HG03280 (cell line): Measurements from ENCODE around the gene ZBTB21.

Experiments used
- ATAC-seq: cut with Tn5 transposase; IDR thresholded peaks from one replicate; pipeline ENCODE4 v1.9.1; 2021; ENCODE audit warnings: mild to moderate bottlenecking, moderate library complexity; ENCODE audit not compliant: unreplicated experiment

The ZBTB21 gene

DNA sequence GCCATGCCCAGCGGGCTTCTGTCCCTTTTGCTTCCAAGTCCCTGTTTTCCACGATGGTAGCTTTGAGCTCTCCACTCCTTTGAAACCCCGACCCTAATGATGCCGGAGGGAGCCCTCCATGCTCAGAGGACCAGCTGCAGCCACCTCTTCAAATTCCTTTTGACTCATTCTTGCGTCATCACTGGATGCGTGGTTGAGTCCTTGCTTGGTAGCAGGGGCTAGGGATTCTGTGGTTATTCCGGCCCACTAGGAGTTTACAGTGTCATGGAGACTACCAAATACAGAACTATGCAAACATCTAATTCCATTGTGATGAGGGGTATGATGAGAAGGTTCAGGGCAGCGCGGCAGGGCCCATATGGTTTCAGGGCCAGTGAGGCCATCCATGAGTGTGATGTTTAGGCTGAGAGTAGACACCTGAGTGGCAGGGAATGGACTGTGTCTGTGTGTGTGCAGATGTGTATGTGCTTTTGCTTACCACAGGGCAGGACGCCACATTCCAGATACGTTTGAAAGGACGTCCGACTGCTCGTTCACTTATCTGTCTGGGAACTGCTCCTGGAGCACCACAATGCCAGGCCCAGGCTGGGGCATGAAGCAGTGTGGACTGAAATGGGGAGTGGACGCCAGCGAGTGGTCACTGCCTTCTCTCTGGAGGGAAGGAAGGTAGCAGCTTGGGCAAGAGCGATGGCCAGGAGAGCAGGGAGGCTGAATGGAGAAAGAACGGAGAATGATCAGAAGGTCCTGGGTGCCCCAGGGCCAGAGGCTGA, 30.4 kb upstream of the ZBTB21 start:
- no peak for ATAC-seq

DNA sequence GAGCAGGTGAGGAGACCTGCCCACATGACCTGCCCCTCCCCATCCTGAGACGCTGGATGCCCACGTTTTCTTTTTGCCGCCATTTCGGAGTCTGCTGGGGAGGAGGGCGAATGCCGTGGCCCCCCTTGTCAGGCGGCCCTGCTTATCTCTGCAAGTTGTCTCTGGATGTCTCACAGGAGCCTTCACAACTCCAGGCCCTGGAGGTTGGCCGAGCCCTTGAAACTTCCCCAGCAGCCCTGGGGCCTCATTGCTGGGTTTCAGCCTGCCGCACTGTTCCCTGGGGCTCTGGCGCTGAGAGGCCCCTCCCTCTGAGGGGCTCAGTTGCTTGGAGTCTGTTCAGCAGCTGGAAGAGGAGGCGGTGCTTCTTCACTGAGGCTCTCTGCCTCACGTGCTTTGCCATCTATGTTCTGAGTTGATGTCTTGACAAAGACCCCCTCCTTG, 29.8 kb upstream of the ZBTB21 start:
- ATAC-seq: no peak

DNA sequence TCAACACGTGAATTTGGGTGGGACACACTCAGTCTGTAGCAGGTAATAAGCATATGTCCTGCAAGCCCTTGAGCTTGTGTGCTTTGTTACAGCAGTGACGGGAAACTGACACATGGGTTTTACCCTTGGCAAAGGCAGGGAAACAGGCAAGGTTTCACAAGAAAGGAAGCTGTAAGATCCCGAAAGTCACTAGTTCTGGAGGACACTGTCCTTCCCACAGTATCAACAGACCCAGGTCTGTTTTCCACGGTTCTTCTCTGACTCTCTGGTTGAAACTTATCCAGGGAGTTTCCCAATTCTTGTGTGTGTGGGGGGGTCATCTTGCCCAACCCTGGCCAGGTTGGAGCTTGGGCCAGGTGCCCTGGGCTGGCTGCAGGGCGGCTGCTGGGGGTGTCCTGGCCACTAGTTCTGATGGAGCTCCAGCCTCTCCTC, 29.3 kb upstream of the ZBTB21 start:
- ATAC-seq: no peak

DNA sequence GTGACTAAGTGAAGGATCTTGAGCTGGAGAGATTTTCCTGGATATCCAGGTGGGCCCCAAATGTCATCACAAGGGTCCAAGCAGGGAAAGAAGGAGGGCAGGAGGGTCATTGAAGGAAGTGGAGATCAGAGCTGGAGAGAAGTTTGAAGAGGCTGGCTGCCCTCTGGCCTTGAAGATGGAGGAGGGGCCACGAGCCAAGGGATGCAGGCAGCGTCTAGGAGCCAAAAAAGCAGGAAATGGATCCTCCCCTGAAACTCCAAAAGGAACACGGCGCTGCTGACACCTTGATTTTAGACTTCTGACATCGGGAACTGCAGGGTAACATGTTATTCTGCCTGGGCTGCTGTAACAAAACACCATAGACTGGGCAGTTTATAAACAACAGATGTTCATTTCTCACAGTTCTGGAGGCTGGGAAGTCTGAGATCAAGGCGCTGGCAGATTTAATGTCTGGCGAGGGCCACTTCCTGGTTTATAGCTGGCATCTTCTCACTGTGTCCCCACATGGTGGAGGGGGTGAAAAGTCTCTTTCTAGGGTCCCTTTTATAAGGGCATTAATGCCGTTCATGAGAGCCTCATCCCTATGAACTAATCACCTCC, 28.8 kb upstream of the ZBTB21 start:
- ATAC-seq: no peak

DNA sequence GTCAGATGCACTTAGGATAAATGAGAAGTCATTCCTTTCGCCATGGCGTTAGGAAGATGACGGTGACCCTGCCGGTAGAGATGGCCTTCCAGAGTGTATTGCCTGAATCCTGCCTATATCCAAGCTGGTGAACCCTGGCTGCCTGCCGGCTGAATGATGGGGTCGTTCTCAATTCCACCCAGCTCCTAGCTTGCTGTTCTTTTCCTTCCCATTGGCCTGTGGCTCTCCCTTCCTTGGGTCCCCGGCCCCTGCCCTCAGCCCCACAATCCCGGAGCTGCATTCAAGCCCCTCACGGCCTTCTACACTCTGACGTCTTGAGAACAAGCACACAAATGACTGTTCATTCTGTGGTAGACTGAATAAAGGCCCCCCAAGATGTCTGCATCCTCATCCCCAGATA, 28.2 kb upstream of the ZBTB21 start:
- ATAC-seq: no peak

DNA sequence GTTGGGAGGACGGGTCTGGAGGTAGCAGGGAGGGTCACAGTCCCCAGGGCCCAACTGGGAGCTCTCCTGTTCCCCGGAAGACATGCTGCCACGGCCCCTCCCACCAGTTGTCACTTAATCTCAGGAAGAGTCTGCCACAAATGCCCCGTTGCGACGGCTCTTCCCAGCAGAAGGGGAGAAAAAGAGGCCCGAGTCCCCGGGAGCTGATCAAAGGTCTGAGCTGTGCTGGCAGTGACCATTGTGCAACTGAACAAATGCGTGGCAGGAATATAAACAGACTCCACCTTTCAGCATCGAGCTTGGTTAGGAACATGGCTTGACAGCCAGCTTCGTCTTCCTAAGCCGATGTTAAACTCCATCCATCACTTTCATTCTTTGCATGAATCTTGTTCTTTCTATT, 27.8 kb upstream of the ZBTB21 start:
- no peak for ATAC-seq

DNA sequence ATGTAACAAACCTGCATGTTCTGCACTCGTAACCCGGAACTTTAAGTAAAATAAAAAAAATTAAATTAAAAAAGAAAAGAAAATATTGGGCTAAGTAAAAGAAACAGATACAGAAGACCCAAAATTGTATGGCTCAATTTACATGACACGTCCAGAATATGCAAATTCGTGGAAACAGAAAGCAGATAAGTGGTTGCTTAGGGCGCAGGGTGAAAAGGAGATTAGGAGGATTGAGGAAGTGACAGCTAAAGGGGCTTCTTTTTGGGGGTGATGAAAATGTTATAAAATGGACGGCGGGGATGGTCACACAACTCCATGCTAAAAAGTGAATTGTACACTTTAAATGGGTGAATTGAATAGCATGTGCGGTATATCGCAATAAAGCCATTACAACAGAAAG, 27.4 kb upstream of the ZBTB21 start:
- ATAC-seq: no peak

DNA sequence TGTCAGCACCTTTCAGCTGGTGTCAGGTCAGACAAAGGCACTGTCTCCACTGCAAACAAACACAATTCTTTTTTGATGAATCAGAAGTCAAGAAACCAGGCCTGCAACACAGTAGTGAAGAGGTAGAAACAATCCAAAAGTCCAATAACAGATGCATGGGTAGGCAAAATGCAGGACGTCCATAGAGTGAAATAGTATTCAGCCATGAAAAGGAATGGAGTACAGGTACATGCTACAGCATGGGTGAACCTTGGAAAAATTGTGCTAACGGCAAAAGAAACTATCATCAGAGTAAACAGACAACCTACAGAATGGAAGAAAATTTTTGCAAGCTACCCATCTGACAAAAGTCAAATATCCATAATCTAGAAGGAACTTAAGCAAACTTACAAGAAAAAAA, 26.2 kb upstream of the ZBTB21 start:
- ATAC-seq: no peak

DNA sequence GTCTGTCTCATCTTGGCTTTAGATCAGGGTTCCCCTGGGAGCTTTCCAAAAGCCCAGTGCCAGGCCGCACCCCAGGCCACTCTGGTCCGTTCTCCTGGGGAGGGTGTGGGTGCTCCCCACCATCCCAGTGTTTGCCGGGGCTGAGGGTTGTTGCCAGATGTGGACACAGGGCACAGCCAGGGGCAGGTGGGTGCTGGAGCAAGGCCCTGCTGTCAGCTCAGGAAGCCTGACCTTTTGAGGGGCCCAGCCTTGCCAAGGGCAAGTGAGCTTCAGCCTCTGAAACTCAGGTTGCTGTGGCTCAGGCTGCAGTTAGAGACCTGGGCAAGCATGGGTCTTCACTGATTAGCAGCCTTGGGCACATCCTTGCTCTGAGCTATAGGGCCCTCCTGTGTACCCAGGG, 22.8 kb upstream of the ZBTB21 start:
- ATAC-seq: no peak

DNA sequence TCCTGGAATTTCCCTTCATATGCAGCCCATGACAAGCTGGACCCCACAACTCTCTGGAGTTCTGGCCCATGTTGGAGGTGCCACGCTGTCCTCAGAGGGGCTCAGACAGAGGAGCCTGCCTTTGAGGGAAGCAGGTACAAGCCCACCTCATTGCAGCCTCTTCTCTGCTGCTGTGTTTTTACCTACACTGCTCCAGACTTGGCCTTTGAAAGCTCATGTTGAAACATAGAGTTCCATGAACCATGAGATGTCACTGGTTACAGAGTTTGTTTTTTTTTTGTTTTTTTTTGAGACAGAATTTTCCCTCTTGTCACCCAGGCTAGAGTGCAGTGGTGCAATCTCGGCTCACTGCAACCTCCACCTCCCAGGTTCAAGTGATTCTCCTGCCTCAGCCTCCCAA, 22.1 kb upstream of the ZBTB21 start:
- ATAC-seq: no peak

DNA sequence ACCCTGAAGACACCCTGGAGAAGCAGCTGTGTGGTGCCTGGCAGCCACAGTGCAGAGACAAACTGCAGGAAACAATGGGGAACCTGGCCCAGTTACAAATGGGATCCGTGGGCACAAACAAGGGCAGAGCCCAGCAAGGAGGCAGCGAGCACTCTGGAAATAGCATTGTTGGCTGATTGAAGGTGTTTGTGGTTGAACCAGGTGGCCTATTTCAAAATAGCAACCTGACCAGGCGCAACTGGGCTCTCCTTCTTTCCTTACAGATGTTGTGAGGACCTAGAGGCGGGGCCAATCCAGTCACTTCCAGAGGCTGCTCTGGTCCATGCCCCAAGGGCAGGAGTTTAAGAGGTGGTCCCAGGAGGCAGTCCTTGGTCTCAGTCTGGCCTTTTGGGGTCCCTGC, 21.7 kb upstream of the ZBTB21 start:
- no peak for ATAC-seq

DNA sequence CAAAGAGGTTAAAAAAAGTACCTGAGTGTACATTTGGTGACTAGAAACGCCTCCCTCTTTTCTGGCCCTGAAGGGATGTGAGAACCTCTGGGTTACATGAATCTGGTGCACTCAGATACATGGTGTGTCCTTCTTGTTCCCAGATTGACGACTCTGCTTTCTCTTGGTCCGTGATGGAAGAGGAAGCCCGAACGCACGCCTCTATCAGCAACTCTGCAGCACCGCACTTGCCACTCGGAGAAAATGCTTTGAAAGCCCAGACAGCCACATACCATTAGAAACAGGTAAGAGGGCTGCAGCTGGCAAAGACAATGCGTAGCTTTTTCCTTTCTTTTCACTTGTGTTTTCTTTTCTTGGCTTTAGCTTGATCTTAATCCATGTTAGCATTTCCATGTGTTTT, 21.1 kb upstream of the ZBTB21 start:
- no peak for ATAC-seq

DNA sequence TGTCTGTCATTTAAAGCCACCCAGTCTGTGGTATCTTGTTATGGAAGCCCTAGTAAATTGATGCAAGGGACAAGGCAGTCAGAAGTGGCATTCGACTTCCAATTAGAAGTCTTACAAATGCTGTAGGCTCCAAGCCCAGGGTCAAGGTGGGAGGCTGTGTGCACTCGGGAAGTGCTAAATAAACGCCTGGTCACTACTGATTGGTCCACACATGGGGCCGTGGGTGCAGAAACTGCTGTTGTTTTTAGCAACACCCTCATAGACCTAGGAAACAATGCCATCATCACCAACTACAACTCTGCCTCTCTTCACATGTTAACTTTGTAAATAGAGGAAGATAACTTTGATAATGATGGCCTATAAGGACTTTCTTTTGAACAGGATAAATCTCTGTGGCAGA, 20.2 kb upstream of the ZBTB21 start:
- no peak for ATAC-seq

DNA sequence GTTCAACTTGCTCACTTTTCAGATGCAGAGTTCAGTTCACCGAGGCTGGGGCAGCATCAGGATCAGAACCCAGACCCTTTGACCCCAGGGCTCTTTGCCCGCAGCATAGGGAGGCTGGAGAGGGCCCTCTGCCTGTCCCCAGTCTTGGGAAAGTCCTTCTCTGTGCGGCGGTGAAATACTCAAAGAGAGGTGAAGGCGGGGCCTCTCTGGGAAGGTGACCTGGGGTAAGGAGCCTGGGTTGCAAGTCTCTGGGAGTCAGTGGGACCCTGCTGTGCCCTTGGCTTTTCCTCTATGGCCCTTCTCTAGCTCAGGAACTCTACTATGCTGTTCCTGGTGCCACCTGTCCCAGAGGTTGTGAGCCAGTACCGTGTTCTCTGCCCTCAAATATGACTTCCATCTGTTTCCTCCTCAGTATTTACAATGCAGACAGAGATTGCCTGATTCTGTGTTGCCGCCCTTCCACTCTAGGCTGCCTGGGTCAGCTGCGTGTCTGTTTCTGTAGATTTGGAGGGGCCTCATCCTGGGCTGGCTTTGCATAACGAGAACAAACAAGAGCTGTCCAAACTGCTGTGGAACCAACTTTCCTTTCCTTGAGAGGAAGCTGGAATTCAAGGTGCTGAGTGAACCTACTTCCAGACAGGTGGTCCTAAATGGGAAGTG, 18.7 kb upstream of the ZBTB21 start:
- ATAC-seq: no peak

DNA sequence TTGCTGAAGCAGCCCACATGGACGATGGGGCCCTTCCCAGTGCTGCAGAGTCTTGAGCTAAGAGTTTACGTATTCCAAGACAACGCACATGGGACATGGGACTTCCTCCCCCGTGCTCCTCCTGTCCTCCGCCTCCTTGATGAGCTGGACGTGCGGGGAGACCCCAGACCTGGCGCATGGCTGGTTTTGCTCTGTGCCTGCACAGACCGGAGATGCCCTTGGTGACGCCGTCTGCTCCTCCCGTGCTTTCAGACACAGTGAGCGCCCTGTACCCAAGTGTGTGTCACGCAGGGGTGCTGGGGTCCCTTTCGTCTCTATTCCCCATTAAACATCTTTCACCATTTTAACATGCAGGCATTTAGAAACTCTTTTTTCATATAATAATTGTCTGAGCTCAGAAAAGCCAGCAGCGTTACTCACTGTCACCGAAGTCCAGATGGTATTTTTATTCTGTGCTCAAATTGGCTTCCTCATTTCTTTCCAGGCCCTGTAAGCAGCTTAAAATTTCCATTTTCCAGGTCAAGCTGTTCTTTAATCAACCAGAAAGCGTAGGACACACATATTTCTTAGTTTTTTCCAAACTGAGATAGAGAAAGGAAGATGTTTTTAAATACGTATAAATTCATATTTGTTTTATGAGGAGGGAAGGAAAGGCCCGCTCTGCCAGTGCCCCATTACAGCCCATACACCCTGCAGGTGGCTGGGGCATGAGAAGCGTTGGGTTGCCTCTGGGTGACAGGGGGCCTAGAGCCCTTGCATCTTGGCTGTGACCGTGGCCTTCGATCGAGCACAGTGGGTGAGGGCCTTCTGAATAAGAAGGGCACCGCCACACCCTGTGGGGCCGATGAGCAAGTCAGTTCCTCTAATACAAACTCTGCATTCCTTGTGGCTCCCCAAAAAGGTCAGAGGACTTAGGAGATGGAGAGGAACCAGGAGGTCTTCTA, 17.9 kb upstream of the ZBTB21 start:
- ATAC-seq: no peak

DNA sequence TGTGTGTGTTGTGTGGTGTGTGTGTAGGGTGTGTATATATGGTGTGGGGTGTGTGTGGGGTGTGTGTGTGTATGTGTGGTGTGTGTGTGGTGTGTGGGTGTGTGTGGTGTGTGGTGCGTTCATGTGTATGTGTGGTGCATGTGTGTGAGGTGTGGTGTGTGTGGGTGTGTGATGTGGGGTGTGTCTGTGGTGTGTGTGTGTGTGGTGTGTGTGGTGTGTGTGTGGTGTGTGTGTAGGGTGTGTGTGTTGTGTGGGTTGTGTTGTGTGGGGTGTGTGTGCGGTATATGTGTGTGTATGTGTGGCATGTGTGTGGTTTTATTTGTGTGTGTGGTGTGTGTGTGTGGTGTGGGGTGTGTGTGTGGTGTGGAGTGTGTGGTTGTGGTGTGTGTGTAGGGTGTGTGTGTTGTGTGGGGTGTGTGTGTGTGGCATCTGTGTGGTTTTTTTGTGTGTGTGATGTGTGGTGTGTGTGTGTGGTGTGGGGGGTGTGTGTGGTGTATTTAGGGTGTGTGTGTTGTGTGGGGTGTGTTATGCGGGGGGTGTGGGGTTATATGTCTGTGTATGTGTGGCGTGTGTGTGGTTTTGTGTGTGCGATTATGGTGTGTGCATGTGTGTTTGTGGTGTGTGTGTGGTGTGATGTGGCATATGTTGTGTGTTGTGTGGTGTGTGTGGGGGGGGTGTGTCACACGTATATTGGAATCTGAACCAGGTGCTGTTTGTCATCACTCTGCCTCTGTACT, 17.1 kb upstream of the ZBTB21 start:
- no peak for ATAC-seq

DNA sequence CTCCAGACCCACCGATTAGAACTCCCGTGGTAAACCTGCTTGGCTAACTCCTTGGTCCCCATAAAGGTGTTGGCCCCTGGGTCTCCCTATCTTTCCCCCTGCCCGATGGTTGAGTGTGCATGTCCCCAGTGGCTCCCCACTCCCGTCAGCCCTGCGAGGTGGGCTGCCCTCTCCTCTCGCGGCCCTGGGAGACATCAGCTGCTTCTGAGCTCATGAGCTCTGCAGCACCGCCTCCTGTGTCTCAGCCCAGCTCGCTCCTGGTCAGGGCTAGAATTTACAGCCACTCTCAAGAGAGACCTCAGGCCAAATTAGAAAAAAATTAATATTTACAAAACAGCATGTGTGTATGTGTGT, 15.9 kb upstream of the ZBTB21 start:
- ATAC-seq: no peak

DNA sequence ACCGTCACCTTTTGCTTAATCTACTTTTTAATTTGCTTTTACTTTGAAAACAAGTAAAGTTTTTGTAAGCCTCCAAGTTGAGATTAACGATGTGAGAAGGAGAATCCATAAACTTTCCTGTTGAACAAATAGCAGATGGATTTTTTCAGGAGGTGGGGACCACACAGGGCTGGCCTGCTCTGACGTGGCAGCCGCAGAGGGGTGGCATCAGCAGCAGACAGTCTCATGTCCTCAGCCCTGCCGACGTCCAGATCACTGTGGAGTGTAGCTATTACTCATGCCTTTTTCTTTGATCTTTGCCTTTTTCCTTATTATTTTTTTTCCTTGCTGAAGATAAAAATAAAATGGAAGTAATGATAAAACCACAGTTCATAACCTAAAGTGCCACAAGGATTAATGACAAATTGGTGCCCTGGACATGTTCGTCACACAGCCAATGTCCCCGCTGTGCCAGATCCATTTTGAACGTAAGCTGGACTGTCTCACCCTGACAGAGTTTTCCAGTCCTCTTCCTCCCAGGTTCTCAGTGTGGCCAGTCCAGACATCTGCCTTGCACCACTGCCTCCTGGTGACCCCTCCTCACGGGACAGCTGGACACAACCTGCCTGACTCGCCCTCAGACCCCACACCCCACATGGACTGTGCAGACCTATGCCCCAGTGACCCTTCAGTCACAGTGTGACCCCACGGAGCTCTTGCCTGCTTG, 15.4 kb upstream of the ZBTB21 start:
- no peak for ATAC-seq

DNA sequence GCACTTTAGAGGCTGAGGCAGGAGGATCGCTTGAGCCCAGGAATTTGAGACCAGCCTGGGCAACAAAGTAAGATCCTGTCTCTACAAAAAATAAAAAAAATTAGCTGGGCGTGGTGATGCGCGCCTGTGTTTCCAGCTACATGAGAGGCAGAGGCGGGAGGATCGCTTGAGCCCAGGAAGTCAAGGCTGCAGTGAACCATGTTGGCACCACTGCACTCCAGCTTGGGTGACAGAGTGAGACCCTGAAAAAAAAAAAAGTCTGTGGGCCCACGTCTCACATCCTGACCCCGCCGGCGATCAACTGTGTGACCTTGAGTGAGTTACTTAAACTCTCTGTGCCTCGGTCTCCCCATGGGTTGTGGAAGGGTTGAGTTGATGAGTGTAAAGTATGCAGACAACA, 12.7 kb upstream of the ZBTB21 start:
- no peak for ATAC-seq

DNA sequence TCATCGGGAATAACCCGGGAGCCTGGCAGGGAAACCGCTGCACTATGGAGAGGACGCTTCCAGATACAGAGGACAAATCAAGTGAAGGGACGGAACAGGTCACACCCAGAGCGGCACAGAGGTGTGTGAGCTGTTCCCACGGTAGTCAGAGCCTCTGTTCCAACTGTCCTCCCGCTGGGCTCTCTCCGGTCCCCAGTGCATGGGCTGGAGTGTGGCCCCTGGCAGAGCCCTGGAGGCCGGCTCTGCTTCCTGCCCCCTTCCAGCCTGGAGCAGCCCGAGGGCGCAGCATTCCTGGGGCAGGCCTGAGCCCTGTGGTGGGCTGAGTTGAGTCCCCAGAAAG, 11.9 kb upstream of the ZBTB21 start:
- ATAC-seq: no peak
